ENCODE measurements around the gene PCSK1N.

GRCh38 chrX:48787505-48788443 lies 47.6 kb downstream of the PCSK1N start:
- TF ChIP-seq, protein P1, sequence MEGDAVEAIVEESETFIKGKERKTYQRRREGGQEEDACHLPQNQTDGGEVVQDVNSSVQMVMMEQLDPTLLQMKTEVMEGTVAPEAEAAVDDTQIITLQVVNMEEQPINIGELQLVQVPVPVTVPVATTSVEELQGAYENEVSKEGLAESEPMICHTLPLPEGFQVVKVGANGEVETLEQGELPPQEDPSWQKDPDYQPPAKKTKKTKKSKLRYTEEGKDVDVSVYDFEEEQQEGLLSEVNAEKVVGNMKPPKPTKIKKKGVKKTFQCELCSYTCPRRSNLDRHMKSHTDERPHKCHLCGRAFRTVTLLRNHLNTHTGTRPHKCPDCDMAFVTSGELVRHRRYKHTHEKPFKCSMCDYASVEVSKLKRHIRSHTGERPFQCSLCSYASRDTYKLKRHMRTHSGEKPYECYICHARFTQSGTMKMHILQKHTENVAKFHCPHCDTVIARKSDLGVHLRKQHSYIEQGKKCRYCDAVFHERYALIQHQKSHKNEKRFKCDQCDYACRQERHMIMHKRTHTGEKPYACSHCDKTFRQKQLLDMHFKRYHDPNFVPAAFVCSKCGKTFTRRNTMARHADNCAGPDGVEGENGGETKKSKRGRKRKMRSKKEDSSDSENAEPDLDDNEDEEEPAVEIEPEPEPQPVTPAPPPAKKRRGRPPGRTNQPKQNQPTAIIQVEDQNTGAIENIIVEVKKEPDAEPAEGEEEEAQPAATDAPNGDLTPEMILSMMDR (IDR thresholded peaks at IDR 0.05; ENCODE audit: insufficient read depth, low read length), result no peak
- TF ChIP-seq, protein P2, sequence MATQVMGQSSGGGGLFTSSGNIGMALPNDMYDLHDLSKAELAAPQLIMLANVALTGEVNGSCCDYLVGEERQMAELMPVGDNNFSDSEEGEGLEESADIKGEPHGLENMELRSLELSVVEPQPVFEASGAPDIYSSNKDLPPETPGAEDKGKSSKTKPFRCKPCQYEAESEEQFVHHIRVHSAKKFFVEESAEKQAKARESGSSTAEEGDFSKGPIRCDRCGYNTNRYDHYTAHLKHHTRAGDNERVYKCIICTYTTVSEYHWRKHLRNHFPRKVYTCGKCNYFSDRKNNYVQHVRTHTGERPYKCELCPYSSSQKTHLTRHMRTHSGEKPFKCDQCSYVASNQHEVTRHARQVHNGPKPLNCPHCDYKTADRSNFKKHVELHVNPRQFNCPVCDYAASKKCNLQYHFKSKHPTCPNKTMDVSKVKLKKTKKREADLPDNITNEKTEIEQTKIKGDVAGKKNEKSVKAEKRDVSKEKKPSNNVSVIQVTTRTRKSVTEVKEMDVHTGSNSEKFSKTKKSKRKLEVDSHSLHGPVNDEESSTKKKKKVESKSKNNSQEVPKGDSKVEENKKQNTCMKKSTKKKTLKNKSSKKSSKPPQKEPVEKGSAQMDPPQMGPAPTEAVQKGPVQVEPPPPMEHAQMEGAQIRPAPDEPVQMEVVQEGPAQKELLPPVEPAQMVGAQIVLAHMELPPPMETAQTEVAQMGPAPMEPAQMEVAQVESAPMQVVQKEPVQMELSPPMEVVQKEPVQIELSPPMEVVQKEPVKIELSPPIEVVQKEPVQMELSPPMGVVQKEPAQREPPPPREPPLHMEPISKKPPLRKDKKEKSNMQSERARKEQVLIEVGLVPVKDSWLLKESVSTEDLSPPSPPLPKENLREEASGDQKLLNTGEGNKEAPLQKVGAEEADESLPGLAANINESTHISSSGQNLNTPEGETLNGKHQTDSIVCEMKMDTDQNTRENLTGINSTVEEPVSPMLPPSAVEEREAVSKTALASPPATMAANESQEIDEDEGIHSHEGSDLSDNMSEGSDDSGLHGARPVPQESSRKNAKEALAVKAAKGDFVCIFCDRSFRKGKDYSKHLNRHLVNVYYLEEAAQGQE (IDR thresholded peaks at IDR 0.05; ENCODE audit: insufficient replicate concordance, low read depth), result no peak

Data from HL-60 (cell line).